Prostate gland (tissue), 2 donors: ENCODE data around the gene SREBF1. TPM values are rescaled to one million over a fixed set of nuclear protein-coding genes. Genes with fewer than 3 reads are reported as not detected.

Source experiments
- DNase-seq: peaks from one replicate; pipeline ENCODE4 v3.0.0-alpha.2; 2019; ENCODE audit warnings: low spot score
- H3K27ac ChIP-seq, 2 donors: fragments of 200-600 bp; sonication (generic); 2 replicates each; pipeline ENCODE4 v1.5.1; 2017 to 2019
- H3K27me3 ChIP-seq: fragments of 200-600 bp; sonication (generic); replicated peaks from 2 replicates; pipeline ENCODE4 v1.5.1; 2019; ENCODE audit not compliant: insufficient read depth
- H3K36me3 ChIP-seq, 2 donors: fragments of 200-600 bp; sonication (generic); 1 replicate in 1 of 2; 2 replicates in 1 of 2; pipeline versions ENCODE4 v1.5.1 to v1.8.1; 2017 to 2019
- H3K4me1 ChIP-seq: fragments of 200-600 bp; sonication (generic); replicated peaks from 2 replicates; pipeline ENCODE4 v1.5.1; 2019
- H3K4me3 ChIP-seq, 2 donors: fragments of 200-600 bp; sonication (generic); 2 replicates each; pipeline ENCODE4 v1.5.1; 2017 to 2019
- H3K9me3 ChIP-seq: fragments of 200-600 bp; sonication (generic); 2 replicates; pipeline ENCODE4 v1.5.1; 2017
- POLR2A ChIP-seq: fragments of 450-650 bp; IDR thresholded peaks from one replicate; pipeline ENCODE4 v1.6.1; 2016; ENCODE audit warnings: antibody characterized with exemption, mild to moderate bottlenecking
- POLR2AphosphoS5 ChIP-seq: sonication (generic); formaldehyde crosslinking; IDR thresholded peaks from one replicate; pipeline ENCODE4 v1.6.1; 2017; ENCODE audit warnings: antibody characterized with exemption
- WGBS: methylation state at CpG from one replicate; pipeline ENCODE4 v1.1.5; 2018; 5-methylcytosine and 5-hydroxymethylcytosine counted together
- intact Hi-C: fragments of 100-400 bp; cut with DNase I; formaldehyde crosslinking; loops from one replicate; pipeline ENCODE4 v1.14.2; 2022
- total RNA-seq, 2 donors: library from RNA; depleted of rRNA; stranded (reverse); fragments of >200 nt; gene quantifications; one replicate each; pipeline ENCODE4 v1.1.0, GENCODE V29; 2016
- TF ChIP-seq, protein P1 (sequence below), 4 experiments: fragments of 200-600 bp in 2 of 4; fragments of 450-650 bp in 2 of 4; sonication (generic) in 2 of 4; IDR thresholded peaks; 1 replicate in 3 of 4; 2 replicates in 1 of 4; pipeline ENCODE4 v1.5.1; 2016 to 2019; ENCODE audit warnings: antibody characterized with exemption in 4 of 4, mild to moderate bottlenecking in 2 of 4, moderate library complexity in 2 of 4

Gene SREBF1
- total RNA-seq, 2 donors from 2014 or later: 134 to 299 TPM

DNA sequence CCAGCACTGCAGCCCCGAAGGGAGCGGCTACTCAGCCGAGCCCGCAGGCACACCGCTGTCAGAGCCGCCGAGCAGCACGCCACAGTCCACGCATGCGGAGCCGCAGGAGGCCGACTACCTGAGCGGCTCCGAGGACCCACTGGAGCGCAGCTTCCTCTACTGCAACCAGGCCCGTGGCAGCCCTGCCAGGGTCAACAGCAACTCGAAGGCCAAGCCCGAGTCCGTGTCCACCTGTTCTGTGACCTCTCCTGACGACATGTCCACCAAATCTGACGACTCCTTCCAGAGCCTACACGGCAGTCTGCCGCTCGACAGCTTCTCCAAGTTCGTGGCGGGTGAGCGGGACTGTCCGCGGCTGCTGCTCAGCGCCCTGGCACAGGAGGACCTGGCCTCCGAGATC is 42.4 kb downstream of the SREBF1 start:
- no peak for DNase-seq
- intact Hi-C loops: no loop called here
- Histone ChIP-seq H3K4me3 (no peak overlapping the region), H3K9me3 (no peaks in the 10 kb centered on the region), H3K27me3 (no peaks in the 10 kb centered on the region), H3K27ac (no peak overlapping the region), H3K4me1 (peaks cover 12% of the 10 kb centered on the region), H3K36me3 (peaks cover 7% of the 10 kb centered on the region in 2 donors)
- WGBS: 85% methylated on average over 26 of the region's 31 CpGs
- TF ChIP-seq POLR2AphosphoS5: no peak
- TF ChIP-seq POLR2A: no peak
- TF ChIP-seq, protein P1, sequence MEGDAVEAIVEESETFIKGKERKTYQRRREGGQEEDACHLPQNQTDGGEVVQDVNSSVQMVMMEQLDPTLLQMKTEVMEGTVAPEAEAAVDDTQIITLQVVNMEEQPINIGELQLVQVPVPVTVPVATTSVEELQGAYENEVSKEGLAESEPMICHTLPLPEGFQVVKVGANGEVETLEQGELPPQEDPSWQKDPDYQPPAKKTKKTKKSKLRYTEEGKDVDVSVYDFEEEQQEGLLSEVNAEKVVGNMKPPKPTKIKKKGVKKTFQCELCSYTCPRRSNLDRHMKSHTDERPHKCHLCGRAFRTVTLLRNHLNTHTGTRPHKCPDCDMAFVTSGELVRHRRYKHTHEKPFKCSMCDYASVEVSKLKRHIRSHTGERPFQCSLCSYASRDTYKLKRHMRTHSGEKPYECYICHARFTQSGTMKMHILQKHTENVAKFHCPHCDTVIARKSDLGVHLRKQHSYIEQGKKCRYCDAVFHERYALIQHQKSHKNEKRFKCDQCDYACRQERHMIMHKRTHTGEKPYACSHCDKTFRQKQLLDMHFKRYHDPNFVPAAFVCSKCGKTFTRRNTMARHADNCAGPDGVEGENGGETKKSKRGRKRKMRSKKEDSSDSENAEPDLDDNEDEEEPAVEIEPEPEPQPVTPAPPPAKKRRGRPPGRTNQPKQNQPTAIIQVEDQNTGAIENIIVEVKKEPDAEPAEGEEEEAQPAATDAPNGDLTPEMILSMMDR (IDR thresholded peaks at IDR 0.05): no peak

DNA sequence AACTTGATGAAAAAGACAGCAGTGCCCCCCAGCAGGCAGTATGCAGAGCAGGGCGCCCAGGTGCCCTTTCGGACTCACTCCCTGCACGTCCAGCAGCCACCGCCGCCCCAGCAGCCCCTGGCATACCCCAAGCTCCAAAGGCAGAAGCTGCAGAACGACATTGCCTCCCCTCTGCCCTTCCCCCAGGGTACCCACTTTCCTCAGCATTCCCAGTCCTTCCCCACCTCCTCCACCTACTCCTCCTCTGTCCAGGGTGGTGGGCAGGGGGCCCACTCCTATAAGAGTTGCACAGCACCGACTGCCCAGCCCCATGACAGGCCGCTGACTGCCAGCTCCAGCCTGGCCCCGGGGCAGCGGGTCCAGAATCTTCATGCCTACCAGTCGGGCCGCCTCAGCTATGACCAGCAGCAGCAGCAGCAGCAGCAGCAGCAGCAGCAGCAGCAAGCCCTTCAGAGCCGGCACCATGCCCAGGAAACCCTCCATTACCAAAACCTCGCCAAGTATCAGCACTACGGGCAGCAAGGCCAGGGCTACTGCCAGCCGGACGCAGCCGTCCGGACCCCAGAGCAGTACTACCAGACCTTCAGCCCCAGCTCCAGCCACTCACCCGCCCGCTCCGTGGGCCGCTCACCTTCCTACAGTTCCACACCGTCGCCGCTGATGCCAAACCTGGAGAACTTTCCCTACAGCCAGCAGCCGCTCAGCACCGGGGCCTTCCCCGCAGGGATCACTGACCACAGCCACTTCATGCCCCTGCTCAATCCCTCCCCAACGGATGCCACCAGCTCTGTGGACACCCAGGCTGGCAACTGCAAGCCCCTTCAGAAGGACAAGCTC is 43.2 kb downstream of the SREBF1 start:
- peaks cover 12% of the 10 kb centered on the region for H3K4me1 ChIP-seq
- peaks cover 7% of the 10 kb centered on the region in 2 donors for H3K36me3 ChIP-seq
- TF ChIP-seq POLR2A (no peak), POLR2AphosphoS5 (no peak)
- TF ChIP-seq, protein P1 (IDR thresholded peaks at IDR 0.05): no peak
- WGBS: 84% methylated on average over 22 of the region's 30 CpGs
- no peak for DNase-seq
- intact Hi-C loops: no loop called here
- H3K27me3 ChIP-seq: no peaks in the 10 kb centered on the region
- H3K9me3 ChIP-seq: no peaks in the 10 kb centered on the region
- H3K4me3 ChIP-seq: no peak overlapping the region
- no peak overlapping the region for H3K27ac ChIP-seq

DNA sequence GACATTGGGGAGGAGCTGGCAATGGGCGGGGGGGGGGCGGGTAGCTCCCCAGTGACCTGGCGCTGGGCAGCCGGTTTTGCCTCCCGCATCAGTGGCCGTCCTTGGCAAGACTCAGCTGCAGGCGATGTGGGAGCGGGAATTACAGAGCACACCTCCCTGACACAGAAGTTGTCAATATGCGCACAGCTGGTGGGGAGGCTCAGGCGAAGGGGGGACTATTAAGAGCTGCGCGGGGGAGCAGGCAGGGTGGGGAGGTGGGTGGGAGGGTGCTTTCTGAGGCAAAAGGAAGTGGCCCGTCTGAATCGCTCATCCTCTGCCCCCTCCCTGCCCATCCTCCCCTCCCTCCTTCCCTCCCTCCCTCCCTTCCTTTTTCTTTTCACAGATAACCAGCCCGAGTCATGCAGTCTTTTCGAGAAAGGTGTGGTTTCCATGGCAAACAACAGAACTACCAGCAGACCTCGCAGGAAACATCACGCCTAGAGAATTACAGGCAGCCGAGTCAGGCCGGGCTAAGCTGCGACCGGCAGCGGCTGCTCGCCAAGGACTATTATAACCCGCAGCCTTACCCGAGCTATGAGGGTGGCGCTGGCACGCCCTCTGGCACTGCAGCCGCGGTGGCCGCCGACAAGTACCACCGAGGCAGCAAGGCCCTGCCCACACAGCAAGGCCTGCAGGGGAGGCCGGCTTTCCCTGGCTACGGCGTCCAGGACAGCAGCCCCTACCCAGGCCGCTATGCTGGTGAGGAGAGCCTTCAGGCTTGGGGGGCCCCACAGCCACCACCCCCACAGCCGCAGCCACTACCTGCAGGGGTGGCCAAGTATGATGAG is 44.0 kb downstream of the SREBF1 start:
- TF ChIP-seq POLR2AphosphoS5: no peak
- TF ChIP-seq POLR2A: no peak
- H3K4me1 ChIP-seq: peaks cover 12% of the 10 kb centered on the region
- intact Hi-C loops: no loop called here
- no peaks in the 10 kb centered on the region for H3K9me3 ChIP-seq
- 13% methylated on average over 34 of the region's 38 CpGs for WGBS
- H3K27ac ChIP-seq: peak overlapping the region; percentile 14 to 47
- peaks cover 7% of the 10 kb centered on the region in 2 donors for H3K36me3 ChIP-seq
- H3K4me3 ChIP-seq: no peak overlapping the region
- H3K27me3 ChIP-seq: no peaks in the 10 kb centered on the region
- no peak for DNase-seq

DNA sequence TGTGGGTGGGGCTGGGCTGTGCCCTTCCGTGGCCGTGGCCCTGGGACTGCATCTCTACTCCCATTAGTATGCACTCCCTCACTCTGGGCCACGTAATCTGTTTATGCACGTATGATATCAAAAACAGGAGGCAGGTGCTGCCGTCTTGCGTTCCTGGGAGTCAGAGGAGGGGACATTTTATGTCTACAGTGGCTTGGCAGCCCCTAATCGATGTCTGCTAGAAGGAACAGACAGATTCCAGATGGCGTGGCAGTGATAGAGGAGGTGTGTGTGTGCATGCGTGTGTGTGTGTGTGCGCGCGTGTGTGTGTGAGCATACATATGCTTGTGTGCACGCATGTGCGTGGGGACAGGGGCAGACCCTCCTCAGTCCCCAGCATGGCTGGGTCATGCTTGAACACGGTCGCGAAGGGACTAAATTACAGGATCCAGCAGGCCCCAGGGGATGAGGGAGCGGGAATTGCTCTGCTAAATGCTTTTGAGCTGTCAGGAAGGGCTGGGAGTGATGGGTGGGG is 44.7 kb downstream of the SREBF1 start:
- intact Hi-C loops: no loop called here
- H3K4me3 ChIP-seq: no peak overlapping the region
- H3K36me3 ChIP-seq: peaks cover 7% of the 10 kb centered on the region in 2 donors
- H3K27ac ChIP-seq: peak overlapping the region in 1 of 2 donors; percentile 14
- no peak for TF ChIP-seq POLR2A
- TF ChIP-seq POLR2AphosphoS5: no peak
- TF ChIP-seq, protein P1 (IDR thresholded peaks at IDR 0.05): no peak
- WGBS: 54% methylated on average over 18 of the region's 18 CpGs
- no peaks in the 10 kb centered on the region for H3K27me3 ChIP-seq
- H3K4me1 ChIP-seq: peaks cover 12% of the 10 kb centered on the region
- no peak for DNase-seq
- H3K9me3 ChIP-seq: no peaks in the 10 kb centered on the region
